ENCODE data around the gene KLHL22.

Gene KLHL22

GRCh38 chr22:20465759-20466077, 29.9 kb downstream of the KLHL22 start:
- TF ChIP-seq, protein P1, sequence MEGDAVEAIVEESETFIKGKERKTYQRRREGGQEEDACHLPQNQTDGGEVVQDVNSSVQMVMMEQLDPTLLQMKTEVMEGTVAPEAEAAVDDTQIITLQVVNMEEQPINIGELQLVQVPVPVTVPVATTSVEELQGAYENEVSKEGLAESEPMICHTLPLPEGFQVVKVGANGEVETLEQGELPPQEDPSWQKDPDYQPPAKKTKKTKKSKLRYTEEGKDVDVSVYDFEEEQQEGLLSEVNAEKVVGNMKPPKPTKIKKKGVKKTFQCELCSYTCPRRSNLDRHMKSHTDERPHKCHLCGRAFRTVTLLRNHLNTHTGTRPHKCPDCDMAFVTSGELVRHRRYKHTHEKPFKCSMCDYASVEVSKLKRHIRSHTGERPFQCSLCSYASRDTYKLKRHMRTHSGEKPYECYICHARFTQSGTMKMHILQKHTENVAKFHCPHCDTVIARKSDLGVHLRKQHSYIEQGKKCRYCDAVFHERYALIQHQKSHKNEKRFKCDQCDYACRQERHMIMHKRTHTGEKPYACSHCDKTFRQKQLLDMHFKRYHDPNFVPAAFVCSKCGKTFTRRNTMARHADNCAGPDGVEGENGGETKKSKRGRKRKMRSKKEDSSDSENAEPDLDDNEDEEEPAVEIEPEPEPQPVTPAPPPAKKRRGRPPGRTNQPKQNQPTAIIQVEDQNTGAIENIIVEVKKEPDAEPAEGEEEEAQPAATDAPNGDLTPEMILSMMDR (IDR thresholded peaks at IDR 0.05) = no peak
- Histone ChIP-seq H3K4me1 (ENCODE audit: control insufficient read depth in 1 of 2, insufficient read depth in 1 of 2, low read depth in 1 of 2, low read length in 1 of 2) (peaks cover 48 to 54% of the 10 kb centered on the region in 2 experiments), H3K4me3 (ENCODE audit: low read depth in 1 of 2, low read length in 1 of 2) (no peak overlapping the region), H3K27me3 (no peaks in the 10 kb centered on the region), H3K9me3 (no peaks in the 10 kb centered on the region), H3K36me3 (peaks cover 9% of the 10 kb centered on the region), H3K27ac (peak overlapping the region; percentile 99)

DNA sequence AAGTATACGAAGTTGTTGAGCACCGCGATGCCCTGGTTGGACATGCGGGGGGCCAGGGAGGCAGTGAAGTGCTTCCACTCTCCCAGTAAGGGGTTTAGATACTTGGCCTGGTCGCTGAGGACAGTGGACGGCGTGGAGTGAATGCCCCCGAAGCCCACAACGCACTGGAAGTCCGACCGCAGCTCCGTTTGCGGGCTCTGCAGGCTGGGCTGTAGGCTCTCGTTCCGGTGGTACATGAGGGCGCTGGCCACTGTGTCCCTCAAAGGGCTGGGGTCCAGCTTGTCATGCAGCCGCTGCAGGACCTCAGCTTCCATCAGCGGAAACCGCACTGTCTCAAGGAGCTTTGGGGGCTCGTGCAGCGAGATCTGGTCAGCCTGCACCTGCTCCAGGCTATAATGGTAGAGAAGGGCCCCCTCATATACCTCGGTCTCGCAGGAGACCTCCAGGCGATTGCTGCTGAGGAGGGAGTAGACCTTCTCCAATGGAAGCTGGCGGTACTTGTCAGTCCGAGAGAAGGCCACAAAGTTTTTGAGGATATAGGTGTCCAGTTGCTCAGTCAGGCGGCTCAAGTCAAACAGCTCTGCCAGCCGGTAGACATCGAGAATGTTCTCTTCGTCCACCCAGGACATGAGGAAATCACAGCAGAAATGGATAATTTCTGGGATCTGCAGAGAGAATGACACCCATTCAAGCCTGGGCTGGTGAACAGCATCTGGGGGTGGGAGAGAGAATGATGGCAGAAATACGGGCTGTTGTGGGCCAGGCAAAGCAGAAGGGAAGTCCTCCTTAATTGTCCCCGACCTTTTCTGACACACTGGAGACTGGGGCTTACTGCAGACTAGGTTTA, 30.5 kb downstream of the KLHL22 start:
- Histone ChIP-seq H3K27ac (peak overlapping the region; percentile 99), H3K4me1 (ENCODE audit: control insufficient read depth in 1 of 2, insufficient read depth in 1 of 2, low read depth in 1 of 2, low read length in 1 of 2) (peaks cover 48 to 54% of the 10 kb centered on the region in 2 experiments), H3K9me3 (no peaks in the 10 kb centered on the region), H3K36me3 (peaks cover 4% of the 10 kb centered on the region), H3K4me3 (ENCODE audit: low read depth in 1 of 2, low read length in 1 of 2) (peak overlapping the region in 1 of 2 experiments; percentile 51), H3K27me3 (no peaks in the 10 kb centered on the region)
- TF ChIP-seq, protein P1 (IDR thresholded peaks at IDR 0.05) = no peak

- H3K36me3 ChIP-seq = peaks cover 9% of the 10 kb centered on the region
- TF ChIP-seq, protein P1 (IDR thresholded peaks at IDR 0.05) = no peak
- H3K27ac ChIP-seq = peak overlapping the region; percentile 99
- H3K4me3 ChIP-seq (ENCODE audit: low read depth in 1 of 2, low read length in 1 of 2) = peak overlapping the region; percentile 31 to 51
- H3K9me3 ChIP-seq = no peaks in the 10 kb centered on the region
- H3K4me1 ChIP-seq (ENCODE audit: control insufficient read depth in 1 of 2, insufficient read depth in 1 of 2, low read depth in 1 of 2, low read length in 1 of 2) = peaks cover 48 to 54% of the 10 kb centered on the region in 2 experiments
- no peaks in the 10 kb centered on the region for H3K27me3 ChIP-seq
Observed at GRCh38 chr22:20464096-20464614, 31.4 kb downstream of the KLHL22 start.

- no peaks in the 10 kb centered on the region for H3K27me3 ChIP-seq
- H3K4me1 ChIP-seq (ENCODE audit: control insufficient read depth in 1 of 2, insufficient read depth in 1 of 2, low read depth in 1 of 2, low read length in 1 of 2) = peaks cover 48 to 54% of the 10 kb centered on the region in 2 experiments
- H3K4me3 ChIP-seq (ENCODE audit: low read depth in 1 of 2, low read length in 1 of 2) = peak overlapping the region; percentile 31 to 51
- peak overlapping the region; percentile 99 for H3K27ac ChIP-seq
- TF ChIP-seq, protein P1 (IDR thresholded peaks at IDR 0.05) = no peak
- H3K9me3 ChIP-seq = no peaks in the 10 kb centered on the region
- peaks cover 13% of the 10 kb centered on the region for H3K36me3 ChIP-seq
Observed at GRCh38 chr22:20463324-20464095, 32.1 kb downstream of the KLHL22 start.

DNA sequence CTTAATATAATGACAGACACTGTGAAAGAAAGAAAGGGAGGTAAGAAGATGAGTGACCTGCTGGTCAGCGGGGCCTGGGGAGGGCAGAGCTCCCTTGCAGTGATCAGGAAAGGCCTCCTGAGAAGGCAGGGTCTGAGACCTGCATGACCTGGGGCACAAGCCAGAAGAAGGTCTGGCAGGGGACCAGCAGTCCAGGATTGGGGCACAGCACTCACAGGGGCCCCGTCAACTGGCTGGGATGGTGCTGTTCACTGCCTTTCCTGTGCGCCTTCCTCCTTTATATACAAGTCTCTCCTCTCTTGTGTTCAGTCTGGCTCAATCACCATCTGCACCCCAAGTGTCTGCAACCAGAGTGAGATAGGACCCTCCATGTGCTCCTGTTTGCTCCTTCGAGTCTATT, 35.7 kb downstream of the KLHL22 start:
- Histone ChIP-seq H3K4me1 (ENCODE audit: control insufficient read depth in 1 of 2, insufficient read depth in 1 of 2, low read depth in 1 of 2, low read length in 1 of 2) (peaks cover 42 to 53% of the 10 kb centered on the region in 2 experiments), H3K36me3 (peaks cover 31% of the 10 kb centered on the region), H3K27ac (peak overlapping the region; percentile 50), H3K9me3 (no peaks in the 10 kb centered on the region), H3K27me3 (no peaks in the 10 kb centered on the region), H3K4me3 (ENCODE audit: low read depth in 1 of 2, low read length in 1 of 2) (no peak overlapping the region)
- TF ChIP-seq, protein P1 (IDR thresholded peaks at IDR 0.05) = no peak
